Endothelial cell (in vitro differentiated cells): ENCODE results near the gene CT45A7. TPM values are rescaled to one million over a fixed set of nuclear protein-coding genes. Genes with fewer than 3 reads are reported as not detected.
"Not testable (repeated sequence)": the region's sequence is repeated elsewhere in the genome, so short reads cannot be mapped to it uniquely, and the experiment has no call there.

Experiments
- DNase-seq: peaks from one replicate; pipeline ENCODE4 v3.0.0; 2021; ENCODE audit warnings: low spot score
- H3K27ac Mint-ChIP-seq: one replicate; pipeline ENCODE4 v1.8.0; 2021; ENCODE audit warnings: mixed read lengths, inconsistent platforms; ENCODE audit not compliant: unreplicated experiment
- H3K27me3 Mint-ChIP-seq: one replicate; pipeline ENCODE4 v1.8.0; 2021; ENCODE audit warnings: mild to moderate bottlenecking, moderate library complexity, mixed read lengths, inconsistent platforms; ENCODE audit not compliant: unreplicated experiment
- H3K36me3 Mint-ChIP-seq: one replicate; pipeline ENCODE4 v1.8.0; 2021; ENCODE audit warnings: mild to moderate bottlenecking, low read depth, mixed read lengths, inconsistent platforms; ENCODE audit not compliant: unreplicated experiment
- H3K4me1 Mint-ChIP-seq: one replicate; pipeline ENCODE4 v1.8.0; 2021; ENCODE audit warnings: mild to moderate bottlenecking, mixed read lengths, inconsistent platforms; ENCODE audit not compliant: unreplicated experiment
- H3K4me3 Mint-ChIP-seq: one replicate; pipeline ENCODE4 v1.8.0; 2021; ENCODE audit warnings: mild to moderate bottlenecking, mixed read lengths, inconsistent platforms; ENCODE audit not compliant: unreplicated experiment
- H3K9me3 Mint-ChIP-seq: one replicate; pipeline ENCODE4 v1.8.0; 2021; ENCODE audit warnings: mixed read lengths, inconsistent platforms; ENCODE audit not compliant: unreplicated experiment
- long read RNA-seq: library from polyadenylated mRNA; unstranded; transcript quantifications from one replicate; pipeline ENCODE4 v2.0.0, GENCODE V29; 2020; ENCODE audit not compliant: unreplicated experiment
- total RNA-seq: library from RNA; stranded (reverse); fragmentation: NEBNext Ultra II Directional; extraction: Animal tissue kit (Norgen Biotek cat#: 25700); gene quantifications from one replicate; pipeline ENCODE4 v1.2.1, GENCODE V29; 2021; ENCODE audit not compliant: unreplicated experiment

Gene CT45A7
- not detected for total RNA-seq
- long read RNA-seq: 0 reads

- not testable (repeated sequence) for H3K4me1 Mint-ChIP-seq, DNase-seq, H3K27ac Mint-ChIP-seq, H3K36me3 Mint-ChIP-seq, H3K9me3 Mint-ChIP-seq, H3K4me3 Mint-ChIP-seq, H3K27me3 Mint-ChIP-seq
These were observed at the start of gene CT45A7 for GRCh38 chrX:135837180-135837579. Gene CT45A7, minus strand, starts transcription at chrX:135837280. Its CDS starts 3,747 bp downstream, at chrX:135833533.

- H3K9me3 Mint-ChIP-seq, H3K4me3 Mint-ChIP-seq, H3K27ac Mint-ChIP-seq, H3K27me3 Mint-ChIP-seq, H3K4me1 Mint-ChIP-seq, H3K36me3 Mint-ChIP-seq, DNase-seq: not testable (repeated sequence)
These were observed 45.7 kb upstream of the CT45A7 start for GRCh38 chrX:135882741-135883140.

GRCh38 chrX:135871712-135872111 lies 34.6 kb upstream of the CT45A7 start, which contains the start of gene CT45A9:
Gene CT45A9, minus strand, starts transcription at chrX:135871812. Its CDS starts 3,751 bp downstream, at chrX:135868061.
- H3K27me3 Mint-ChIP-seq, H3K4me3 Mint-ChIP-seq, H3K9me3 Mint-ChIP-seq, H3K36me3 Mint-ChIP-seq, DNase-seq, H3K4me1 Mint-ChIP-seq, H3K27ac Mint-ChIP-seq: not testable (repeated sequence)

GRCh38 chrX:135854438-135854837 lies 17.4 kb upstream of the CT45A7 start, which contains the start of gene CT45A8:
Gene CT45A8, minus strand, starts transcription at chrX:135854538. Its CDS starts 3,755 bp downstream, at chrX:135850783.
- not testable (repeated sequence) for H3K4me1 Mint-ChIP-seq, H3K27ac Mint-ChIP-seq, H3K27me3 Mint-ChIP-seq, DNase-seq, H3K36me3 Mint-ChIP-seq, H3K9me3 Mint-ChIP-seq, H3K4me3 Mint-ChIP-seq

- not testable (repeated sequence) for H3K9me3 Mint-ChIP-seq, H3K4me1 Mint-ChIP-seq, H3K4me3 Mint-ChIP-seq, H3K36me3 Mint-ChIP-seq, H3K27ac Mint-ChIP-seq, H3K27me3 Mint-ChIP-seq, DNase-seq
These were observed 17.2 kb downstream of the CT45A7 start, which contains the start of gene CT45A2 for GRCh38 chrX:135819912-135820311. Gene CT45A2, minus strand, starts transcription at chrX:135820012. Its CDS starts 3,747 bp downstream, at chrX:135816265.

- H3K27ac Mint-ChIP-seq, H3K4me3 Mint-ChIP-seq, H3K9me3 Mint-ChIP-seq, H3K36me3 Mint-ChIP-seq, H3K27me3 Mint-ChIP-seq, H3K4me1 Mint-ChIP-seq, DNase-seq: not testable (repeated sequence)
These were observed 34.4 kb downstream of the CT45A7 start, which contains the start of gene CT45A6 for GRCh38 chrX:135802687-135803086. Gene CT45A6, minus strand, starts transcription at chrX:135802787. Its CDS starts 3,794 bp downstream, at chrX:135798993.

- H3K36me3 Mint-ChIP-seq, H3K4me3 Mint-ChIP-seq, H3K4me1 Mint-ChIP-seq, H3K9me3 Mint-ChIP-seq, H3K27me3 Mint-ChIP-seq, H3K27ac Mint-ChIP-seq, DNase-seq: not testable (repeated sequence)
These were observed 51.7 kb downstream of the CT45A7 start, which contains the start of gene CT45A5 for GRCh38 chrX:135785403-135785802. Gene CT45A5, minus strand, starts transcription at chrX:135785503. Its CDS starts 3,774 bp downstream, at chrX:135781729.

Other genes with a start within 250 kb of the CT45A7 start
- not detected for gene CT45A1, start 123.6 kb downstream of the CT45A7 start, total RNA-seq
- gene CT45A3, start 69.1 kb downstream of the CT45A7 start, total RNA-seq: not detected
- gene CT45A5, start 51.8 kb downstream of the CT45A7 start, total RNA-seq: not detected
- not detected for gene CT45A6, start 34.5 kb downstream of the CT45A7 start, total RNA-seq
- not detected for gene CT45A2, start 17.3 kb downstream of the CT45A7 start, total RNA-seq
- gene CT45A8, start 17.3 kb upstream of the CT45A7 start, total RNA-seq: not detected
- gene CT45A9, start 34.5 kb upstream of the CT45A7 start, total RNA-seq: not detected
- not detected for gene CT45A10, start 56.2 kb upstream of the CT45A7 start, total RNA-seq
- gene SAGE1, start 56.4 kb upstream of the CT45A7 start, total RNA-seq: 0.15 TPM
- 18.2 TPM for gene MMGT1, start 136.7 kb upstream of the CT45A7 start, total RNA-seq
- gene SLC9A6, start 148.2 kb upstream of the CT45A7 start, total RNA-seq: 12.2 TPM